C4-2B (cell line): ENCODE measurements around the gene ZNF124.

Experiments
- H3K27ac ChIP-seq: fragments of 450-650 bp; 2 replicates; pipeline ENCODE4 v1.5.1; 2017
- ZFX ChIP-seq: fragments of 450-650 bp; IDR thresholded peaks from 2 replicates; pipeline ENCODE4 v1.6.1; 2017
- TF ChIP-seq, protein P1 (sequence below): fragments of 450-650 bp; conservative IDR thresholded peaks from 2 replicates; pipeline ENCODE4 v1.5.1; 2017; ENCODE audit warnings: mild to moderate bottlenecking

Gene ZNF124

DNA sequence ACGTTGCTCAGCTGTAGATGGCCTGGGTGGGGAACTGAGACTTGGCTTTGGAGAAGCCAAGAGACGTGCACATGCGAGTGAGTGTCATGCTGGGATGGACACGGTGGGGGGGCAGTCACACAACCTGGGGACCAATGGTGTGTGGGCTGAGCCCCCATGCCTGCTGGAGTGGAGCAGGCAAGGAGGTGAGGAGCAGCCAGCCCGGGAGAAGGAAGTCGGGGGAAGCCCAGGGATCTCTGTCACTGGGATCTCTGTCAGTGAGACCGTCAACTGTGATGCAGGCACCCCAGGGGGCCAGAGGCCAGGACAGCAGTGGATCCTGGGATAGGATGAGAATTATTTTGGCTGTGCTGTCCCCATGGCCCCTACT is 56.7 kb downstream of the ZNF124 start:
- TF ChIP-seq, protein P1, sequence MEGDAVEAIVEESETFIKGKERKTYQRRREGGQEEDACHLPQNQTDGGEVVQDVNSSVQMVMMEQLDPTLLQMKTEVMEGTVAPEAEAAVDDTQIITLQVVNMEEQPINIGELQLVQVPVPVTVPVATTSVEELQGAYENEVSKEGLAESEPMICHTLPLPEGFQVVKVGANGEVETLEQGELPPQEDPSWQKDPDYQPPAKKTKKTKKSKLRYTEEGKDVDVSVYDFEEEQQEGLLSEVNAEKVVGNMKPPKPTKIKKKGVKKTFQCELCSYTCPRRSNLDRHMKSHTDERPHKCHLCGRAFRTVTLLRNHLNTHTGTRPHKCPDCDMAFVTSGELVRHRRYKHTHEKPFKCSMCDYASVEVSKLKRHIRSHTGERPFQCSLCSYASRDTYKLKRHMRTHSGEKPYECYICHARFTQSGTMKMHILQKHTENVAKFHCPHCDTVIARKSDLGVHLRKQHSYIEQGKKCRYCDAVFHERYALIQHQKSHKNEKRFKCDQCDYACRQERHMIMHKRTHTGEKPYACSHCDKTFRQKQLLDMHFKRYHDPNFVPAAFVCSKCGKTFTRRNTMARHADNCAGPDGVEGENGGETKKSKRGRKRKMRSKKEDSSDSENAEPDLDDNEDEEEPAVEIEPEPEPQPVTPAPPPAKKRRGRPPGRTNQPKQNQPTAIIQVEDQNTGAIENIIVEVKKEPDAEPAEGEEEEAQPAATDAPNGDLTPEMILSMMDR: no peak
- TF ChIP-seq ZFX: no peak
- no peak overlapping the region for H3K27ac ChIP-seq

GRCh38 chr1:247114351-247115140 is 57.3 kb downstream of the ZNF124 start:
- TF ChIP-seq, protein P1: no peak
- TF ChIP-seq ZFX: no peak
- H3K27ac ChIP-seq: no peak overlapping the region

- TF ChIP-seq ZFX: no peak
- TF ChIP-seq, protein P1: no peak
- H3K27ac ChIP-seq: no peak overlapping the region
Observed at GRCh38 chr1:247113733-247114271, 58.0 kb downstream of the ZNF124 start.

GRCh38 chr1:247113094-247113497 is 58.7 kb downstream of the ZNF124 start:
- no peak for TF ChIP-seq ZFX

GRCh38 chr1:247112479-247112781 is 59.4 kb downstream of the ZNF124 start:
- no peak overlapping the region for H3K27ac ChIP-seq
- TF ChIP-seq, protein P1: no peak
- TF ChIP-seq ZFX: no peak

More at GRCh38 chr1:247113094-247113497, 58.7 kb downstream of the ZNF124 start:
- H3K27ac ChIP-seq: no peak overlapping the region

DNA sequence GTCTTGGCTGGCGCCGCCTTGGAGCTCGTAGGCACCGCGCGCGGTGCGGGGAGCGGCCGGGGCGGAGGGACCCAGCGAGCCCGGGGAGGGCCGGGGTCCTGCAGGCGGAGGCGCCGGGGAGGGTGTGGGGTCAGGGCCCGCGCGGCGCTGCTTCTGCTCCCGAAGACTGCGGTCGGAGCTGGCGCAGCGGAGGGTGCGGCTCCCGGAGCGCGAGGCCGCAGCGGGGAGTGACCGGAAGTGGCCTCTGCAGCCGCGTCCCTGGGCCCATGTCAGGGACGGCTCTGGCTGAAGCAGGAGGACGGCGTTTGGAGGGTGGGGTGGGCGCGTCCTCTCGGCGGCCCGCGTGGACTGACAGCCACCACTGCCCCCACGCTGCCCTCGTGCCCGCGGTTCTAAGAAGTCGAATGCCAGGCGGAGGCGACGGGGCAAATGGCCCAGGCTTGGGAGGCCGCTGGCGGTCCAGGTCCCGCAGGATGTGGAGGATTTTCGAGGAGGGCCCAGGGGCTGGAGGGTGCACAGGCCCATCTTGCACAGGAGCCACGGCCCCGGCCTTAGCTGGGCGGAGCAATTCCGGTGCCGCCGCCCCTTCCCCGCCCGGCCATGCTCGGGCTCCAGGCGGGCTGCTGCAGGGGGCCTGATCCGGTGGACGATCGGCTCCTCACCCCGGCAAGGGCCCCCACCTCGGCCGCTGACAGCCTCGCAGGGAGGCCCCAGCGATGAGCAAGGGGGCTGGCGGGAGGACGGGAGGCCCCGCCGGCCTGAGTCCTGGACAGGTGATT is 59.9 kb downstream of the ZNF124 start:
- TF ChIP-seq, protein P1: no peak
- no peak for TF ChIP-seq ZFX
- no peak overlapping the region; the same call in 1 of the 2 replicates for H3K27ac ChIP-seq

DNA sequence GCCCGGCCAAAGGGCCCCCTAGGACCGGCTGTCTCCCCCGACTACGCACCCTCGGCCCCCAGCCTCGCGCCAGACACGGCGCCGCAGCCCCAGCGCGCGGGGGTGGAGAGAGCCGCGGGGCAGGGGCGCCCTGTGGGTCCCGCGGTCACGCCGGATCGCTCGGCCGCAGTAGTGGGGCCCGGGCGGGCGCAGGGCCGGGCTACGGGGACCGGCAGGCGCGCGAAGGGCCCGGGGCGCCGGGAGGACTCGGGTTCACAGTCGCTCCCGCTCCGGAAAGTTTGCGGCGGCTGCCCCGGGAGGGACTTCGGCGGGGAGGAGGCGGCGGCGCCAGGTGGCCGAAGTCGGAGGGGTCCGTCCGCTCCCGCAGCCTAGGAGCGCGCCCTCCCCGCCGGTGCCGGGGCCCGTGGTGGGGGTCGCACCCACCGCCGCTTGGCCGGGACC is 60.5 kb downstream of the ZNF124 start:
- TF ChIP-seq, protein P1: no peak
- no peak for TF ChIP-seq ZFX

More for the DNA sequence above, 60.5 kb downstream of the ZNF124 start:
- H3K27ac ChIP-seq: no peak overlapping the region; the same call in 1 of the 2 replicates
